Stimulated activated naive CD8-positive, alpha-beta T cell treated with anti-CD3 and anti-CD28 coated beads, Interleukin-15, Interleukin-2, amounts not matched to agents 100 U/mL and 50 U/mL, for 24 hours (primary cell): ENCODE measurements around the gene NAA11.
"Not testable (repeated sequence)": the region's sequence is repeated elsewhere in the genome, so short reads cannot be mapped to it uniquely, and the experiment has no call there.

Experiments used
- ATAC-seq: fragments of 150-1000 bp; cut with Tn5 transposase; one replicate; pipeline ENCODE4 v1.10.0; 2021
- DNase-seq: peaks from one replicate; pipeline ENCODE4 v3.0.0; 2021

The NAA11 gene

GRCh38 chr4:79308137-79308536 lies 17.7 kb downstream of the NAA11 start:
- DNase-seq (no peak), ATAC-seq (no peak)

- DNase-seq (no peak), ATAC-seq (no peak)
These were observed 19.1 kb downstream of the NAA11 start for GRCh38 chr4:79306795-79307194.

GRCh38 chr4:79300280-79300679 lies 25.6 kb downstream of the NAA11 start:
- ATAC-seq (no peak), DNase-seq (no peak)

- DNase-seq (no peak), ATAC-seq (no peak)
These were observed 27.4 kb downstream of the NAA11 start for GRCh38 chr4:79298484-79298883.

GRCh38 chr4:79298027-79298426 lies 27.8 kb downstream of the NAA11 start:
- no peak for ATAC-seq
- DNase-seq = no peak

- ATAC-seq = no peak
- DNase-seq = no peak
These were observed 28.4 kb downstream of the NAA11 start for GRCh38 chr4:79297479-79297878.

- no peak for ATAC-seq
- no peak for DNase-seq
These were observed 29.0 kb downstream of the NAA11 start for GRCh38 chr4:79296768-79297428.

GRCh38 chr4:79295086-79295485 lies 30.8 kb downstream of the NAA11 start:
- no peak for ATAC-seq

GRCh38 chr4:79294064-79294463 lies 31.8 kb downstream of the NAA11 start:
- DNase-seq (no peak), ATAC-seq (no peak)

More at GRCh38 chr4:79295086-79295485, 30.8 kb downstream of the NAA11 start:
- DNase-seq = no peak

GRCh38 chr4:79292008-79292407 lies 33.9 kb downstream of the NAA11 start:
- DNase-seq (no peak), ATAC-seq (no peak)

- ATAC-seq = no peak
- no peak for DNase-seq
These were observed 35.5 kb downstream of the NAA11 start for GRCh38 chr4:79290376-79290775.

- no peak for ATAC-seq
These were observed 37.7 kb downstream of the NAA11 start for GRCh38 chr4:79288185-79288584.

GRCh38 chr4:79287718-79288117 lies 38.1 kb downstream of the NAA11 start:
- DNase-seq (no peak), ATAC-seq (no peak)

More at GRCh38 chr4:79288185-79288584, 37.7 kb downstream of the NAA11 start:
- DNase-seq = no peak

- ATAC-seq (no peak), DNase-seq (no peak)
These were observed 38.8 kb downstream of the NAA11 start for GRCh38 chr4:79287076-79287475.

GRCh38 chr4:79281566-79282359 lies 44.1 kb downstream of the NAA11 start:
- DNase-seq (no peak), ATAC-seq (no peak)

GRCh38 chr4:79277467-79277866 lies 48.4 kb downstream of the NAA11 start:
- not testable (repeated sequence) for ATAC-seq, DNase-seq

- DNase-seq (no peak), ATAC-seq (no peak)
These were observed 51.9 kb downstream of the NAA11 start for GRCh38 chr4:79273915-79274314.

- no peak for DNase-seq
- ATAC-seq = no peak
These were observed 53.1 kb downstream of the NAA11 start for GRCh38 chr4:79272761-79273160.

GRCh38 chr4:79272126-79272525 lies 53.7 kb downstream of the NAA11 start:
- DNase-seq (no peak), ATAC-seq (no peak)

GRCh38 chr4:79267671-79268070 lies 58.2 kb downstream of the NAA11 start:
- no peak for DNase-seq
- ATAC-seq = no peak
